Fibroblast of skin of left quadriceps (primary cell): ENCODE measurements around the gene RNF222.
"Not testable (repeated sequence)": the region's sequence is repeated elsewhere in the genome, so short reads cannot be mapped to it uniquely, and the experiment has no call there.

Source experiments
- DNase-seq, 2 experiments: peaks; one replicate each; pipeline ENCODE4 v3.0.0-alpha.2; 2013; ENCODE audit warnings: low read depth in 2 of 2

The RNF222 gene

GRCh38 chr17:8382052-8382879, 15.4 kb downstream of the RNF222 start:
- DNase-seq = no peak

- DNase-seq = no peak
These were observed 17.6 kb downstream of the RNF222 start for GRCh38 chr17:8380049-8380448.

- DNase-seq = not testable (repeated sequence)
These were observed 19.5 kb downstream of the RNF222 start for GRCh38 chr17:8378117-8378516.

GRCh38 chr17:8377422-8377821, 20.2 kb downstream of the RNF222 start:
- no peak for DNase-seq

GRCh38 chr17:8376271-8377067, 21.2 kb downstream of the RNF222 start, which contains the start of gene KRABD2:
TSS of gene KRABD2 (minus strand) at chr17:8376704.
- DNase-seq = peak; percentile 49 to 51

GRCh38 chr17:8375738-8376259, 21.8 kb downstream of the RNF222 start:
- no peak for DNase-seq

- DNase-seq = not testable (repeated sequence)
These were observed 23.8 kb downstream of the RNF222 start for GRCh38 chr17:8373856-8374255.

- DNase-seq = no peak
These were observed 25.2 kb downstream of the RNF222 start for GRCh38 chr17:8372422-8372821.

- DNase-seq = no peak
These were observed 25.8 kb downstream of the RNF222 start for GRCh38 chr17:8371786-8372185.

- DNase-seq = no peak
These were observed 27.7 kb downstream of the RNF222 start for GRCh38 chr17:8369944-8370343.

- no peak for DNase-seq
These were observed 29.4 kb downstream of the RNF222 start for GRCh38 chr17:8368193-8368592.

GRCh38 chr17:8366231-8366630, 31.4 kb downstream of the RNF222 start:
- peak in 1 of 2 experiments; percentile 43 for DNase-seq

- no peak for DNase-seq
These were observed 32.5 kb downstream of the RNF222 start for GRCh38 chr17:8365143-8365542.

GRCh38 chr17:8362651-8363332, 34.8 kb downstream of the RNF222 start:
- DNase-seq = no peak

GRCh38 chr17:8360751-8361150, 36.9 kb downstream of the RNF222 start:
- no peak for DNase-seq

GRCh38 chr17:8360260-8360659, 37.4 kb downstream of the RNF222 start:
- DNase-seq = no peak

- DNase-seq = peak; percentile 72 to 73
These were observed 37.9 kb downstream of the RNF222 start for GRCh38 chr17:8359769-8360168.

- DNase-seq = no peak
These were observed 39.7 kb downstream of the RNF222 start for GRCh38 chr17:8357910-8358309.

GRCh38 chr17:8354236-8354635, 43.4 kb downstream of the RNF222 start:
- DNase-seq = no peak

GRCh38 chr17:8353736-8354135, 43.9 kb downstream of the RNF222 start:
- no peak for DNase-seq

- no peak for DNase-seq
These were observed 47.3 kb downstream of the RNF222 start for GRCh38 chr17:8350339-8350738.

- DNase-seq = not testable (repeated sequence)
These were observed 50.6 kb downstream of the RNF222 start for GRCh38 chr17:8347001-8347400.
